Glomerular visceral epithelial cell (primary cell): ENCODE results near the gene DHDDS.
"Not testable (repeated sequence)": the region's sequence is repeated elsewhere in the genome, so short reads cannot be mapped to it uniquely, and the experiment has no call there.

Source experiments
- DNase-seq: peaks from one replicate; pipeline ENCODE4 v3.0.0-alpha.2; 2016; ENCODE audit errors: extremely low spot score

Gene DHDDS

GRCh38 chr1:26475989-26476388, 43.9 kb downstream of the DHDDS start:
- DNase-seq: no peak

- DNase-seq: no peak
Measured at GRCh38 chr1:26476958-26477357, 44.8 kb downstream of the DHDDS start.

- DNase-seq: peak; percentile 35
Measured at GRCh38 chr1:26477446-26478152, 45.5 kb downstream of the DHDDS start.

- no peak for DNase-seq
Measured at GRCh38 chr1:26478159-26478558, 46.0 kb downstream of the DHDDS start.

GRCh38 chr1:26478988-26479387, 46.9 kb downstream of the DHDDS start:
- DNase-seq: no peak

GRCh38 chr1:26482921-26483320, 50.8 kb downstream of the DHDDS start:
- no peak for DNase-seq

GRCh38 chr1:26483980-26484379, 51.9 kb downstream of the DHDDS start:
- no peak for DNase-seq

GRCh38 chr1:26490155-26490554, 58.0 kb downstream of the DHDDS start:
- no peak for DNase-seq

- no peak for DNase-seq
Measured at GRCh38 chr1:26493267-26493666, 61.1 kb downstream of the DHDDS start.

- DNase-seq: no peak
Measured at GRCh38 chr1:26493938-26494337, 61.8 kb downstream of the DHDDS start.

- no peak for DNase-seq
Measured at GRCh38 chr1:26496861-26497260, 64.7 kb downstream of the DHDDS start.

GRCh38 chr1:26498894-26499293, 66.8 kb downstream of the DHDDS start:
- no peak for DNase-seq

GRCh38 chr1:26500488-26501175, 68.5 kb downstream of the DHDDS start:
- DNase-seq: peak; percentile 77

GRCh38 chr1:26510711-26511110, 78.6 kb downstream of the DHDDS start:
- peak; percentile 68 for DNase-seq

GRCh38 chr1:26515836-26516235, 83.7 kb downstream of the DHDDS start:
- not testable (repeated sequence) for DNase-seq

- DNase-seq: no peak
Measured at GRCh38 chr1:26516987-26517765, 85.1 kb downstream of the DHDDS start.

GRCh38 chr1:26517766-26518049, 85.6 kb downstream of the DHDDS start:
- no peak for DNase-seq

GRCh38 chr1:26518355-26518754, 86.2 kb downstream of the DHDDS start:
- DNase-seq: no peak

- no peak for DNase-seq
Measured at GRCh38 chr1:26520339-26520738, 88.2 kb downstream of the DHDDS start.
